ENCODE results near the gene PAX2.

Gene PAX2

DNA sequence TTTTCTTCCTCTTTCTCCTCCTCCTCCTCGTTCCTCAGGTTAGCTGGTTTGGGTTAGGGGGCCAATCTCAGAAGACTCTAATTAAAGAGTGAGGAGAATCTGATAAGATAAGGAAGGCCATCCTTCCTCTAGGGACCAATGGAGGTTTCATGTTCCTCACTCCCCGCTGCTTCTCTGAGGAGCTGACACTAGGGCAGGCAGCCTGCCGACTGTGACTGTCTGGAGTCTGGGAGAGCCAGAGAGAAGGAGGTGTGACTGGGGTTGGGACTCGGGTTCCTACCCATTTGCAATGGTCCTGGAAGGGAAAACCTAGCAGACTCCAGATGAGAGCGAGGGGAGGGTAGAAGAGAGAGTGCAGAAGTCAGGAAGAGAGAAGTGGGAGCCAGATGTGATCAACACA, 15.3 kb downstream of the PAX2 start:
- no peak for DNase-seq

DNA sequence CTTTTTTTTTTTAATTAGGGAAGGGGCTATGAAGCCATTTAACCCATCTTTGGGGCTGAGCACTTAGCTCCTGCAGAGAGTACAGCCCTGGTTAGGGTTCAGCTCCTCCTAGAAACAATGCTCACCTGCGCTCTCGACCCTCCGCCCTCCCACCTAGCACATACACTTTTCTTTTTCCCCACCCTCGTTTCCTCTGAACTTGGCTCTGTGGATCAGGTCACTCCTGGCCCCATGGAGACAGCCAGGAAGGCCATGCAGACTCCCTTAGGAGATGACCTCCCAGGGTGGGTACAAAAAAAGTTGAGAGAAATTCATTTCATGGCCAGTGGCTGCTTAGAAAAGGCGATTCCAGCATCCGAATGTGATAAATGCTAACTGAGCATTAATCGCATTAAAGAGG, 15.8 kb downstream of the PAX2 start:
- no peak for DNase-seq

DNA sequence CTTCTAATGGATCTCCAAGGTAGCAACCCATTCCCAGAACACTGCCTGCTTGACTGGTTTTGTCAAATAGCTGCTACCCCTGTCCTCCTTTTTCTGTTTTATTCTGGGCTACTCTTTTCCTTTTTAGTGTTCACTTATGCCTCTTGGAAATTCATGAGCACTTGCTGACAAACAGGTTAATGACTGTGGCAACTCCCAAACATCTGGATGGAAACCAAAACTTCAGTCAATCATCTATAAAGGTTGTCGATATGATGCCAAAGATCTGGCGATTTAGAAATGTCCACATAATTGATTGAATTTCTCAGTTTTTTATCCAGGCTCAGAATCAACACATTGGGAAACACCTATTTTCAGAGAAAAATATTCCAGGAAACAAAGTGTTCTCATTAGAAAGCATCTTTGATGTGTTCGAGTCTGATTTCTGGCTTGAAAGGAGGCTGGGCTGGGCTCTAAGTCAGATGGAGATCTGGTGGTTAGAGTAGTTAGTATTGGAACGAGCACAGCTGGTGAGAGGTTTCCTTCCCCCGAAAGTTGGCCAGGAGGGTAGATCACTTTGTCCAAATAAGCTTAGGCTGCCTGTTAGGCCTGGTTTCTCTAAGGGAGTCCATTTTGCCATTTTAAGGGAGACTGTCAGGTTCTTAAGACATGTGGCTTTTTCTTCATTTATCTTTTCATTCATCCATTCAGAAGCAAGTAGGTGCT, 17.8 kb downstream of the PAX2 start:
- DNase-seq = no peak

GRCh38 chr10:100766693-100767421, 21.5 kb downstream of the PAX2 start:
- DNase-seq = no peak

DNA sequence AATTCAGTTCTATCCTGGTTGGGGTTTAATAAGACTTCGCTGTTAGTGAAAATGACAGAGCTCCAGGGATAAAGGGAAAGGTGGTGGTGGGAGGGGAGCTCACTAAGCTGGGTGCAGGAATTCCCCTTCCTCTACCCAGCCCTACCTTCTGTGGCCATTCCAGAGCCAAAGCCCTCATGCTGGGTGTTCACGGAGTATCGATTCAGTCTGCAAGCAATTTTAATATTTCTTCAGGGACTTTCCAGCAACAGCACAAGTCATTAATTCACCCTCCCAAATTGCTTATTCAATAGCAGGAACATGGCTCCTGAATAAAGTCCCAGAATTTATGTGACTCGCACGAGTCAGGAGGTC, 22.0 kb downstream of the PAX2 start:
- no peak for DNase-seq

GRCh38 chr10:100769481-100769880, 24.1 kb downstream of the PAX2 start:
- no peak for DNase-seq

DNA sequence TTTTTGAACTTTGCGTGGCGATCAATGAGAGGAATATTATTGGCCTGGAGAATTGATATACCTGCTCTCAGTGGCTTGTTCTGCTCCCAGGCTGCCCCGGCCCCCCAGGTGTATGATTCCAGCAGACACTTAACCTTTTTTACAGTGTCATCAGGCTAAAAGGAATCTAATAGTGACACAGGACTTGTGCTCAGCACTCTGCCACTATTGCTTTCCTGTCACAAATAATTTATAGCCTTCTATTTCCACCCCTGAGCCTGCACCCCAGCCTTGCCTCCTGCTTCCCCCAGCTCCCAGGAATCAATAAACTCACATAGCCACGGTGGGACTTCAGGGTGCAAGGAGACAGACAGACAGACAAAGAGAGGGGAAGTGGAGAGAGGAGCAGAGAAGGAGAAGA, 28.3 kb downstream of the PAX2 start:
- DNase-seq = no peak

DNA sequence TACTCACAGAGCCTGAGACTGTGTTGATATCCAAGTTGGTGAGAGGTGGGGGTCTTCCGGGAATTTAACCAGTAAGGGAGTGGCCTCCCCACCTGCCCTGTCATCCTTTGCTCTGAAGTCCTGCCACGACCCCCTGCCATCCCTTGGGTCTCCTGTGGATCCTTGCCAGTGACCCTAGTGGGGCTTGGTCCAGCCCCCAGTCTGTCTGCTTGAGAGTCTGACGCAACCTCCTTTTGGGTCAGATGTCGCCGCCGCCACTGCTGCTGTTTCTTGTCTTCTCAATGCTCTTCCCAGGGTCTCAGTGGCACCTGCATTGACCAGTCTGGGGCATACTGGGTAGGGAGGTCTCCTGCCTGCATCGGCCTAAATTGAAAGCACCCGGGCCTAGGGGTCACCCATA, 28.8 kb downstream of the PAX2 start:
- DNase-seq = no peak

DNA sequence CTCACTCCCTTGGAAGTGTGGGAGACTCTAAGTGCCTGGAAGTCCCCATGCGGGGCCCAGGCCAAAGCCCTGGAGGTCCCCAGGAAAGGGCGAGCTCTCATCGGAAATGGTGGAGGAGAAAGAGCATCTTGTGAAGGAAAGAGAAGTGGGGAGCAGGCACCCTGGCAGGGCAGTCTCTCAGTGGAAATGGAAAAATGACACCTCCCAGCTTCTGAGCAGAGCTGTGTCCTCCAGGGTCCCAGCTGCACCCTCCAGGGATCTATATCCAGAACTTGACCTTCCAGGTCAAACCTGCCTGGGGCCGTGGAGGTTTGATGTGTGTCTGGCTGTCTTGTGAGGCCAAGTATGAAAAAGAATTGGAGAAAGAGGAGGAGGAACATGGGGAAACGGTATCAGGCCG, 29.5 kb downstream of the PAX2 start:
- no peak for DNase-seq

- no peak for DNase-seq
Measured at GRCh38 chr10:100775386-100775785, 30.0 kb downstream of the PAX2 start.

DNA sequence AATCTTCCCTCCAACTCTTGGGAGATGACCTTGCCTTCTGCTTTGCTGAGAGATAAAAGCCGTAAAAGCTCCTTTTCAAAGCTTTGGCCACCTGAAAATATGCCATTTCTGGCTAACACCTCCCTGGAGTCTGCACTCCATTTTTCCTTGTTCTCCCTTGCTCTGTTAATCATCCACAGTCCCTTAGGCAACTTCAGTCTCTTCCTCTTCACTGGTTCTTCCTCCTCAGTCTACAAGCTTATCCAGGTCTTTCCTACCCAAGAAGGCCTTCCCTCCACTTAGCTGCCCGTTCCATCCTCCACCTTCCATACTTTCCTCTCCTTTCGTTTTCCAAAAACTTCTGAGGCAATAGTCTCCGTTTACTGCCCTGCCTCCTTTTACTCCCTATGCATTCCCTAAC, 30.5 kb downstream of the PAX2 start:
- DNase-seq = no peak

DNA sequence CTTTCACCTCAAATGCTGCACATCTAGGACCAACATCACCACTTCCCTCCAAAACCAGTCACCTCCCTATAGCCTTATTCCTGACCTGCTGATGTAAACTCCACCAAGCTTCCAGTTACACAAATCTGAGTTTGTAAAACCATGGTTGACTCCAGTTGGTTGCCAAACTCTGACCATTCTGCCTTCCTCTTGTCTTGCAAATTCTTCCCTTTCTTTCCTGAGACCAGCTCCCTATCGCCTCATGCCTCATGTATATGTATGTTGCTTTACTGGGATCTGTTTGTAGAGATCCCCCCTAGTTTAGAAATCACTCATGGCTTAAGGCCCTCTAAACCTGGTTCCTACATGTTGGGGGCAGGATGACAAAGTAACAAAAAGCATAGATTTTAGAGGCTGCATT, 31.3 kb downstream of the PAX2 start:
- DNase-seq = no peak

- no peak for DNase-seq
Measured at GRCh38 chr10:100779329-100779728, 33.9 kb downstream of the PAX2 start.

- DNase-seq = no peak
Measured at GRCh38 chr10:100780324-100780723, 34.9 kb downstream of the PAX2 start.

DNA sequence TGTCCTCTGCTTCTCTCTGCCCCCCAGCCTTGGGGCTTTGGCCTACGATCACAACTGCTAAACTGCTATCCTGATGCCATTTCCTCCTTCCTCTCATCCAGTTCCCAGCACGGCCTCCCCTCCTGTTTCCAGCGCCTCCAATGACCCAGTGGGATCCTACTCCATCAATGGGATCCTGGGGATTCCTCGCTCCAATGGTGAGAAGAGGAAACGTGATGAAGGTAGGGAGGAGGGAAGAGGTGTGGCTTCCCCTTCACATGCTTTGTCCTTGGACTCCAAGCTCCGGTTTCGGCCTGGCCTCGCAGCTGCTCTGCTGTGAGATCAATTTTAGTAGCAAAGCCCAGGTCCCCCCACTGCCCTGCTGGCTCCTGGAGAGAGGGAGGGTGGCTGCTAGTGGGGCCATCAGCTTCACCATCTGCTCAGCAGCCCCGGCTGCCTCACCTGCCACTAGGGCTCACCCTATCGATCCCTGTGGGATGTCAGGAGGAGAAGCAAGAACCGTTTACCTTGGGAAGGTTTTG, 35.8 kb downstream of the PAX2 start:
- DNase-seq = no peak

GRCh38 chr10:100782461-100783244, 37.3 kb downstream of the PAX2 start:
- DNase-seq = no peak

GRCh38 chr10:100784126-100784525, 38.7 kb downstream of the PAX2 start:
- no peak for DNase-seq

GRCh38 chr10:100786591-100786990, 41.2 kb downstream of the PAX2 start:
- no peak for DNase-seq

DNA sequence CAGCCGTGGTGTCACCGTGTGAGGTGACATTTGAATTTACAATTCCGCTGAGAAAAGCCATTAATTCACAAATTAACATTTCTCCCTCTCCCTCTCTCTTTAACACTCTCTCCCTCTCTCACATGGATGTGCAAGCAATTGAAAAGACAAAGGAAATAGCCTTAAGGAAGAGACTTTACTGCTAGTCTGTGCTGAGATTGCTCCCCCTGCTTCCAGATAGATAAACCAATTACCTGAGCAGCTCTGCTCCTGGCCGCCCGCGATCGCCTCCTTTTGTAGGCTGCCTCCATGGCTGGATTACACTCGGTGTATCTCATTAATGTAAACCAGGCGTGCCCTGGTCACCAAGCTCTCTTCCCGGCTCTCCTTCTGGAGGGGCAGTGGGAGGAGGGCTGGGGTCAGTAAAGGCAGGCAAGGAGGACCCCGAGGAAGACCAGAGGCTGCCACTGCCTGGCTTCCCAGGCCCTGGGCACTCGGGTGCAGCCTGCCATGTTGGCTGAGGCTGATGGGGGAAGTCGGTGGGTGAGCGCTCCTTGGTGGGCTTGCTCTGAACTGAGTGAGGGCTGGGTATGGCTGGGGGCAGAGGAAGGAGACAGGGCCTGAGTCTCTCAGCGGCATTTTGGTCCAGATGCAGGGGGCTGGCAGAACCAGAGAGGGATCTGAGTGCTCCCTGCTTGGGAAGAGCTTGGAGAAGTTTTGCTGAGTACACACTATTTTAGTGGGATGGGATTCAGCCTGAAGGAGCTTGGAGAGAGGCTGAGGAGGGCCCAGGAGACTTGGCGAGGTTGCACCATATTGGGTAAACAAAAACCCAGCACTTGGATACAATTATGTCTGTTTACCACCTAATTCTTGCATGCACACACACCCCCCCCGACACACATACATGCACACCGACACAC, 42.9 kb downstream of the PAX2 start:
- DNase-seq = no peak

- no peak for DNase-seq
Measured at GRCh38 chr10:100790761-100791208, 45.4 kb downstream of the PAX2 start.

DNA sequence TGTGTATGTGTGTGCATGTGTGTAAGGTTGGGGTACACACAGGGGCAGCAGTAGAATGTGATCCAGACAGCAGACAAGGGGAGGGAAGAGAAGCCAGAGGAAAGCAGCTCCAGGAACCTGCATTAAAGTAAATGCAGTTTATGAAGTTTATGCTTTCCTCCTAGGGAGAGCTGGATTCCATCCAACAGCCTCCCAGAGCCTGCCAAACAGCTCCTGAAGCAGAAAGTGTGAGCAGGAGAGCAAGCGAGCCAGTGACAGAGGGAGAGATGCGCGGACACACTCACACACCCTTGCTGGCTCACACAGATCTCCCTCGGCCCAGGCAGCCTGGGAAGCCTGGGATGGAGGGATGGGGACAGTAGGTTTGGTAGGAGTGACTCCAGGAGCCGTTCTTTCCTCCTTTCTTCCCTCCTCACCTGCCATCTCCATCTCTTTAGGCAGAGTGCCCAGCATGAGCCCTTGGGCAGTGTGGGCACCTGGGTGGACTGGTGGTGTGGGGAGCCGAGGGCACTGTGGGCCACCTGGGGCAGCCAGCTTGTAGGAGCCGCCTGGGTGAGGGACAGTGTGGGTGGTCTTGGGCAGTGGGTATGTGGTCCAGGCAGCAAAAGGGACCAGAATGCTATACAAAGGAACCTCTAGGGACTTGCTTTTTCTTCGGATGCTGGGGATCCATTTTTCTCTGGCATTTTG, 46.1 kb downstream of the PAX2 start:
- no peak for DNase-seq

DNA sequence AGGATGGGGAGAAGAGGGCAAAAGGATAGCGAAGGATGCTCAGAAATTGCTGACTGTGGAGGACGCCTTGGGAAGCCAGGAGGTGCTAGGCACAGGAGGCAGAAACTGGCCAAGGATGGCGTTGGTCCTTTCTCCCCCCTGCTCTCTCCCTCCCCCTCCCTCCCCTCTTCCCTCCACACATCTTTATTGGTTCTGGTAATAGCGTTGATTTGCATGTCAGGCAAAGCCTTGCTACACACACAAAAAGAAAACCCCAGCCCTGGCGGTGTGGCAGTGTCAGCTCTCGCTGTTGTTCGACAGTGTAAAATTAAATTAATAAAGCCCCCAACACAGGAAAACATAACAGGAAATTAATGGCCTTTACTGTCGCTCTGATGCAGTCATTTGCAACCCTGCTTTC, 47.2 kb downstream of the PAX2 start:
- DNase-seq = no peak

Measured in NCI-H1930 (cell line).